Erythroblast (primary cell): ENCODE measurements around the gene CLEC18C.
"Not testable (repeated sequence)": the region's sequence is repeated elsewhere in the genome, so short reads cannot be mapped to it uniquely, and the experiment has no call there.

Source experiments
- GATA1 ChIP-seq: IDR thresholded peaks from 2 replicates; pipeline ENCODE4 v1.6.1; 2011; ENCODE audit warnings: low read depth, mild to moderate bottlenecking, control low read depth, low read length, moderate library complexity
- POLR2A ChIP-seq: IDR thresholded peaks from 2 replicates; pipeline ENCODE4 v1.6.1; 2011; ENCODE audit warnings: mild to moderate bottlenecking, low read length

- TF ChIP-seq POLR2A, GATA1: not testable (repeated sequence)
These were observed 6.9 kb upstream of the CLEC18C start for GRCh38 chr16:70166688-70167087.
